HL-60 (cell line): ENCODE data around the gene POU2F2.

ENCODE experiments used
- GABPA ChIP-seq: IDR thresholded peaks from 2 replicates; pipeline ENCODE4 v1.6.1; 2012; ENCODE audit warnings: low read depth
- POLR2AphosphoS5 ChIP-seq: IDR thresholded peaks from 2 replicates; pipeline ENCODE4 v1.6.1; 2012; ENCODE audit warnings: low read depth
- TF ChIP-seq, protein P1 (sequence below): IDR thresholded peaks from one replicate; pipeline ENCODE4 v1.5.1; 2011; ENCODE audit warnings: low read length, control low read depth, inconsistent platforms; ENCODE audit not compliant: insufficient read depth

DNA sequence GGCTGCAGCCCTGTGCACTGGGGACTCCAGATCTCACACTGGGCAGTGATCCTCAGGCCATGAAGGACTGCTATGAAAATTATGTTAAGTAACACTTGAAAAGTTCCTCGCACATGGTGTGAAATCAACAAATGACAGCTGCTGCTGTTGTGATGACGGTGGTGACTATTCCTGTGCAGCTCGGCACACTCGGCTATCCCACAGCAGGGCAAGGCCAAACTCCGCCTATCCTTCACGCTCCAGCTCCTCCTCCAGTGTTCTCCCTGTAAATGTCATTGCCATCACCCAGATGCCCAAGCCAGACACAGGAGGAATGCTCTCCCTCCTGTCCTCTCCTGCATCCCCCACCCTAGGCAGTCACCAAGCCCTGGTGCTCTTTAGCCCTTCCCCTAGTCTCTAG lies 93.6 kb downstream of the POU2F2 start:
- TF ChIP-seq, protein P1, sequence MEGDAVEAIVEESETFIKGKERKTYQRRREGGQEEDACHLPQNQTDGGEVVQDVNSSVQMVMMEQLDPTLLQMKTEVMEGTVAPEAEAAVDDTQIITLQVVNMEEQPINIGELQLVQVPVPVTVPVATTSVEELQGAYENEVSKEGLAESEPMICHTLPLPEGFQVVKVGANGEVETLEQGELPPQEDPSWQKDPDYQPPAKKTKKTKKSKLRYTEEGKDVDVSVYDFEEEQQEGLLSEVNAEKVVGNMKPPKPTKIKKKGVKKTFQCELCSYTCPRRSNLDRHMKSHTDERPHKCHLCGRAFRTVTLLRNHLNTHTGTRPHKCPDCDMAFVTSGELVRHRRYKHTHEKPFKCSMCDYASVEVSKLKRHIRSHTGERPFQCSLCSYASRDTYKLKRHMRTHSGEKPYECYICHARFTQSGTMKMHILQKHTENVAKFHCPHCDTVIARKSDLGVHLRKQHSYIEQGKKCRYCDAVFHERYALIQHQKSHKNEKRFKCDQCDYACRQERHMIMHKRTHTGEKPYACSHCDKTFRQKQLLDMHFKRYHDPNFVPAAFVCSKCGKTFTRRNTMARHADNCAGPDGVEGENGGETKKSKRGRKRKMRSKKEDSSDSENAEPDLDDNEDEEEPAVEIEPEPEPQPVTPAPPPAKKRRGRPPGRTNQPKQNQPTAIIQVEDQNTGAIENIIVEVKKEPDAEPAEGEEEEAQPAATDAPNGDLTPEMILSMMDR = no peak
- TF ChIP-seq POLR2AphosphoS5 (no peak), GABPA (no peak)
